Activated CD4-positive, alpha-beta T cell treated with anti-CD3 and anti-CD28 coated beads for 36 hours (primary cell): Measurements from ENCODE around the gene CCT4. TPM values are rescaled to one million over a fixed set of nuclear protein-coding genes. Genes with fewer than 3 reads are reported as not detected.
A peak's percentile ranks its signal among the peaks of the same experiment; 100 is the strongest.
"Not testable (repeated sequence)": the region's sequence is repeated elsewhere in the genome, so short reads cannot be mapped to it uniquely, and the experiment has no call there.

ENCODE experiments used
- ATAC-seq: fragments of 200-7000 bp; cut with Tn5 transposase; one replicate; pipeline ENCODE4 v1.10.0; 2021; ENCODE audit warnings: mild to moderate bottlenecking, moderate library complexity
- CTCF ChIA-PET: fragments of 350-600 bp; sonication (Branson Sonifier 250); formaldehyde crosslinking; loops from one replicate; lab custom pipeline; 2021; ENCODE audit warnings: antibody characterized with exemption; lab: Charles Lee
- POLR2A ChIA-PET: fragments of 350-600 bp; sonication (Branson Sonifier 250); formaldehyde crosslinking; loops from one replicate; lab custom pipeline; 2021; ENCODE audit warnings: antibody characterized with exemption, inconsistent platforms; lab: Charles Lee
- DNase-seq: peaks from one replicate; pipeline ENCODE4 v3.0.0-alpha.2; 2020
- H3K27ac Mint-ChIP-seq: one replicate; pipeline ENCODE4 v1.8.0; 2021; ENCODE audit warnings: mixed read lengths
- H3K27me3 Mint-ChIP-seq: one replicate; pipeline ENCODE4 v1.8.0; 2021; ENCODE audit warnings: mixed read lengths
- H3K36me3 Mint-ChIP-seq: one replicate; pipeline ENCODE4 v1.8.0; 2021; ENCODE audit warnings: low read depth, mixed read lengths
- H3K4me1 Mint-ChIP-seq: one replicate; pipeline ENCODE4 v1.8.0; 2021; ENCODE audit warnings: mixed read lengths
- H3K4me3 Mint-ChIP-seq: one replicate; pipeline ENCODE4 v1.8.0; 2021; ENCODE audit warnings: mild to moderate bottlenecking, moderate library complexity, mixed read lengths
- H3K9me3 Mint-ChIP-seq: one replicate; pipeline ENCODE4 v1.8.0; 2021; ENCODE audit warnings: low read depth, mixed read lengths
- intact Hi-C, 2 experiments: fragments of 100-400 bp; cut with DNase I in 1 of 2; cut with micrococcal nuclease in 1 of 2; formaldehyde crosslinking; loops; one replicate each; pipeline versions ENCODE4 v1.14.2 to v1.15.1; 2022 to 2024; cut with DNase I, micrococcal nuclease
- total RNA-seq, 2 experiments: library from RNA; stranded (reverse); gene quantifications; one replicate each; pipeline ENCODE4 v1.2.3, GENCODE V29; 2021

The CCT4 gene
- total RNA-seq, 2 experiments from 2014 or later, result 255 to 373 TPM

DNA sequence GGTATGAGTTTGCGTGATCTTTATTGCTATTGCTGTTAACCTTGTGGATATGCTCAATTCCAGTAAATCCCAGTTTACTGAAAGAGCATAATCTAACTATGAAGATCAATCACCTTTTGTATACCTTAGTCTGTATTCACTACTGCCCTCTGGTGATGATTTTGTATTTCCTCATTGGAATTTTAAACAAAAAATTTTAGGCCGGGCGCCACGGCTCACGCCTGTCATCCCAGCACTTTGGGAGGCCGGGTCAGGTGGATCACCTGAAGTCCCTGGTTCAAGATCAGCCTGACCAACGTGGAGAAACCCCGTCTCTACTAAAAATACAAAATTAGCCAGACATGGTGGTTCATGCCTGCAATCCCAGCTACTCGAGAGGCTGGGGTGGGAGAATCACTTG, 22.1 kb upstream of the CCT4 start:
- DNase-seq (no peak), ATAC-seq (no peak)
- ChIA-PET CTCF (interaction anchor here (1.4 kb wide), 1 partner anchor 485 kb away, joined by 4 read pairs; no protein-coding TSS in a partner anchor), POLR2A (no interaction called here)
- intact Hi-C loops, result loop anchor here in 1 of 2 experiments (10.0 kb wide), 1 partner anchor 284 kb away; the partner anchor contains the start of gene B3GNT2
- Mint-ChIP-seq H3K27ac (no peak overlapping the region), H3K9me3 (no peaks in the 10 kb centered on the region), H3K4me1 (peaks cover 10% of the 10 kb centered on the region), H3K4me3 (no peak overlapping the region), H3K27me3 (no peaks in the 10 kb centered on the region), H3K36me3 (no peaks in the 10 kb centered on the region)

DNA sequence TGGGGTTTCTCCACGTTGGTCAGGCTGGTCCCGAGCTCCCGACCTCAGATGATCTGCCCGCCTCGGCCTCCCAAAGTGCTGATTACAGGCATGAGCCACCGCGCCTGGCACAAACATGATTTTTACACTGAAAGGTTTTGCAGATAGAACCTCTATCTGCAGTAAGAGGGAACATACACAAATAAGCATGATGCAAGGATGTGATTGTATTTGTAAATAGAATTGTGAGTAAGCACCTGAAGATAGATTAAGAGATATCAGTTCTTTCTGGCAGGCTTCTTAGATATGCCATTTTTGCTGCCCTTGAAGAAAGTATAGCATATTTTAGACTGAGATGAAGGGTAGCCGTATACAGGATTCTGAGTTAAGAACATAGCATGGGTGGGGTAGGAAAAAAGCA, 20.7 kb upstream of the CCT4 start:
- intact Hi-C loops, result loop anchor here in 1 of 2 experiments (5.0 kb wide), 2 partner anchors 217 to 372 kb away; partner anchors contain the start of gene XPO1
- Mint-ChIP-seq H3K4me3 (no peak overlapping the region), H3K4me1 (peaks cover 10% of the 10 kb centered on the region), H3K27me3 (no peaks in the 10 kb centered on the region), H3K36me3 (no peaks in the 10 kb centered on the region), H3K27ac (peak overlapping the region; percentile 38), H3K9me3 (no peaks in the 10 kb centered on the region)
- ChIA-PET CTCF (no interaction called here), POLR2A (no interaction called here)
- ATAC-seq, result no peak
- no peak for DNase-seq

DNA sequence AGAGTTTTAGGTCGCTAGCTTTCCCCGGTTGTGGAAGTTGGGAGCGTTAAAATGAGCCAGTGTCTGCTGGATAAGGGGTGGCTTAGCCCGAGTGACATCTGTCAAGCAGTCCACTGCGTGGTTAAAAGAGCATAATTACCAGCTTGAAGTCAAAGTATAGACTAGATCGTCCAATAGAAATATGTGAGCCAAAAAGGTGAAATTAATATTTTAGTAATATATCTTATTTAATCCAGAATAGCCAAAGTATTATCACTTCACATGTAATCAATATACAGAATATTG, 17.7 kb upstream of the CCT4 start:
- ATAC-seq (no peak), DNase-seq (peak; percentile 10)
- CTCF ChIA-PET, result interaction anchor here (0.7 to 1.7 kb wide), 3 partner anchors 10 to 508 kb away, joined by 3 to 9 read pairs (median 5); no protein-coding TSS in a partner anchor
- Mint-ChIP-seq H3K27ac (peak overlapping the region; percentile 80), H3K4me1 (peaks cover 9% of the 10 kb centered on the region), H3K27me3 (no peaks in the 10 kb centered on the region), H3K36me3 (no peaks in the 10 kb centered on the region), H3K4me3 (peak overlapping the region; percentile 96), H3K9me3 (no peaks in the 10 kb centered on the region)
- intact Hi-C loops, result loop anchor here in 1 of 2 experiments (5.0 kb wide), 2 partner anchors 214 to 369 kb away; partner anchors contain the start of gene XPO1
- POLR2A ChIA-PET, result no interaction called here

DNA sequence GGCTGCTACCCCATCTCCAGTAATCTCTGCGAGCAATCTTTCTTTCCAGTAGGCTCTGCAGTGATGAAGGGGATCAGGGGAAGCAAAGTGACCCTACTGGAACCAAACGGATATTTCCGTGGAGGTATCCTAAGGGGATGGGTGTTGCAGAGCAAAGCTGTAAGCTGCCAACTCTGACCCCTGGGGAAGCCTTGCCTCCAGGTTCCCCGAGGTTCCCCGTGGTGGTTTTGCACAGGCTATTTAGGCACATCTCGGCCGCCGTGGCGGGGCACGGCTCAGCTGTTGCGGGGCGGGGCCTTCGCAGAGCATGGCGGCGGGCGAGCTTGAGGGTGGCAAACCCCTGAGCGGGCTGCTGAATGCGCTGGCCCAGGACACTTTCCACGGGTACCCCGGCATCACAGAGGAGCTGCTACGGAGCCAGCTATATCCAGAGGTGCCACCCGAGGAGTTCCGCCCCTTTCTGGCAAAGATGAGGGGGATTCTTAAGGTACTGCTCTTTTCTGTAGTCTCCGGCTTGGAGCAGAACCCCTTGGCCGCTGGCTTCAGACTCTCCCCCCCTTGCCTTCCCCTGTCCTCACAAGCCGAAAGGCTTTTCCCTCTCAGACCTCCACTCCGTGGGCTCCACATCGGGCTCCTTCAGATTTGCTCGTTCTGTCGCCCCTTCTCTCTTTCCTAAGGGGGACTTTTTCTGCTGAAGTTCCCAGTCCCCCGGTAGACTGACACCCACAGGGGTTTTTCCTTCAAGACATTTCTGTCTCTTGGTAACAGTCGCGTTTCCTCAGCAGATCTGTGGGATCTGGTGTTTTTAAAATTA, 17.1 kb upstream of the CCT4 start, which contains the start of gene COMMD1:
COMMD1 (plus strand) TSS at position 303 of the 814 bp plus-strand sequence; CDS start at position 308, 5 bp downstream.
- DNase-seq (peak; percentile 93), ATAC-seq (peak; percentile 99)
- Mint-ChIP-seq H3K36me3 (no peaks in the 10 kb centered on the region), H3K4me1 (peaks cover 9% of the 10 kb centered on the region), H3K27ac (peak within 1 kb of the TSS; percentile 80), H3K27me3 (no peaks in the 10 kb centered on the region), H3K9me3 (no peaks in the 10 kb centered on the region), H3K4me3 (peak within 1 kb of the TSS; percentile 96)
- ChIA-PET CTCF (interaction anchor here (0.7 to 1.7 kb wide), 4 partner anchors 11 to 771 kb away, joined by 3 to 9 read pairs (median 4); no protein-coding TSS in a partner anchor), POLR2A (no interaction called here)
- intact Hi-C loops, result loop anchor here (1.0 to 5.0 kb wide), 7 partner anchors 17 to 368 kb away; partner anchors contain the start of genes CCT4 (in 2 of the 2), B3GNT2 (in 1 of the 2), FAM161A (in 1 of the 2) and XPO1 (in 1 of the 2)

DNA sequence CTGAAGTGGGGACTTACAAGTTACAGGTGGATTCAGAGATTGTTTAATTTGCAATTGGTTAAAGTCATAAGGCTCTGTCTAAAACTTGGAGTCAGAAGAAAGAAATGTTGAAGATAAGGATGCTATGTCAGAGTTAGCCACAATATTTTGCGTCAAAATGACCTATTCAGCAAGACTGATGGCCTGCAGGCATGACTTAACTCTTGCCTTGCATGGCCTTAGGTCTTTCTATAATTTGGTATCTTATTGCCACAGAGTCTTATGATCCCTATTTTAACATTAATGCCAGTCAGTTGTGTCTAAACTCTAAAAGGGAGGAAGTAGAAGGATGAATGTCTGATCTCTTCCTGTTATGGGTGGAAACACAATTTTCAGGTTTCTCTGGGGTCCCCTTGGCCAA, 11.8 kb upstream of the CCT4 start:
- Mint-ChIP-seq H3K4me1 (no peaks in the 10 kb centered on the region), H3K9me3 (no peaks in the 10 kb centered on the region), H3K27ac (no peak overlapping the region), H3K36me3 (no peaks in the 10 kb centered on the region), H3K4me3 (no peak overlapping the region), H3K27me3 (no peaks in the 10 kb centered on the region)
- no peak for ATAC-seq
- intact Hi-C loops, result no loop called here
- DNase-seq, result no peak
- ChIA-PET CTCF (no interaction called here), POLR2A (no interaction called here)

GRCh38 chr2:61898810-61899209, 10.4 kb upstream of the CCT4 start:
- intact Hi-C loops, result no loop called here
- no peak for ATAC-seq

GRCh38 chr2:61887717-61888266, 664 bp downstream of the CCT4 start:
- POLR2A ChIA-PET, result interaction anchor here (0.9 kb wide), 1 partner anchor 350 kb away, joined by 3 read pairs; the partner anchor contains the start of gene XPO1
- CTCF ChIA-PET, result no interaction called here
- DNase-seq (peak; percentile 44), ATAC-seq (peak; percentile 13)
- H3K9me3 Mint-ChIP-seq, result no peaks in the 10 kb centered on the region
- peak overlapping the region; percentile 99 for H3K4me3 Mint-ChIP-seq
- peaks cover 40% of the 10 kb centered on the region for H3K36me3 Mint-ChIP-seq
- H3K4me1 Mint-ChIP-seq, result peaks cover 31% of the 10 kb centered on the region
- intact Hi-C loops, result loop anchor here (1.0 to 5.0 kb wide), 13 partner anchors 17 to 818 kb away; partner anchors contain the start of genes COMMD1 (in 2 of the 2), EHBP1 (in 2 of the 2), FAM161A (in 2 of the 2) and XPO1 (in 2 of the 2)
- H3K27ac Mint-ChIP-seq, result peak overlapping the region; percentile 99
- no peaks in the 10 kb centered on the region for H3K27me3 Mint-ChIP-seq

More at GRCh38 chr2:61898810-61899209, 10.4 kb upstream of the CCT4 start:
- no peaks in the 10 kb centered on the region for H3K27me3 Mint-ChIP-seq
- CTCF ChIA-PET, result interaction anchor here (0.7 to 0.8 kb wide), 3 partner anchors 20 to 446 kb away, joined by 3 read pairs; no protein-coding TSS in a partner anchor
- H3K27ac Mint-ChIP-seq, result no peak overlapping the region
- H3K4me1 Mint-ChIP-seq, result no peaks in the 10 kb centered on the region
- DNase-seq, result peak; percentile 19
- no peaks in the 10 kb centered on the region for H3K36me3 Mint-ChIP-seq
- H3K4me3 Mint-ChIP-seq, result no peak overlapping the region
- H3K9me3 Mint-ChIP-seq, result no peaks in the 10 kb centered on the region
- POLR2A ChIA-PET, result no interaction called here

- peak overlapping the region; percentile 99 for H3K4me3 Mint-ChIP-seq
- H3K36me3 Mint-ChIP-seq, result peaks cover 51% of the 10 kb centered on the region
- intact Hi-C loops, result loop anchor here in 1 of 2 experiments (5.0 kb wide), 2 partner anchors 124 to 349 kb away; partner anchors contain the start of gene XPO1
- ATAC-seq (no peak), DNase-seq (no peak)
- no peaks in the 10 kb centered on the region for H3K9me3 Mint-ChIP-seq
- no peaks in the 10 kb centered on the region for H3K27me3 Mint-ChIP-seq
- POLR2A ChIA-PET, result interaction anchor here (0.5 to 0.8 kb wide), 3 partner anchors 19 to 453 kb away, joined by 3 to 5 read pairs (median 5); no protein-coding TSS in a partner anchor
- H3K27ac Mint-ChIP-seq, result peak overlapping the region; percentile 99
- CTCF ChIA-PET, result interaction anchor here (0.6 kb wide), 1 partner anchor 340 kb away, joined by 5 read pairs; no protein-coding TSS in a partner anchor
- H3K4me1 Mint-ChIP-seq, result peaks cover 30% of the 10 kb centered on the region
These were observed 2.4 kb downstream of the CCT4 start for GRCh38 chr2:61885896-61886603.

DNA sequence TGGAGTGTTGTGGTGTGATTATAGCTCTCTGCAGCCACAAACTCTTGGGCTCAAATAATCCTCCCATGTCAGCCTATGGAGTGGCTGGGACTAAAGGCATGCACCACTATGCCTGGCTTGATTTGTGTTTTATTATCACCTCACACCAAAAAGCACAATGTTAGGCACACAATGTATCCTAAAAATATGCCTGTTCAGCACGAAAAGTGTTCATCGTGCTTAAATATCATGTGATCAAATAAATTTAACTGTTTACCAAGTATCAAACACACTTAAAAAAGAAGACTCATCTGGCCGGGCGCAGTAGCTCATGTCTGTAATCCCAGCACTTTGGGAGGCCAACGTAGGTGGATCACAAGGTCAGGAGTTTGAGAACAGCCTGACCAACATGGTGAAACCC, 5.6 kb downstream of the CCT4 start:
- no peak overlapping the region for H3K27ac Mint-ChIP-seq
- H3K4me1 Mint-ChIP-seq, result peaks cover 27% of the 10 kb centered on the region
- H3K4me3 Mint-ChIP-seq, result no peak overlapping the region
- DNase-seq, result no peak
- no peaks in the 10 kb centered on the region for H3K27me3 Mint-ChIP-seq
- H3K9me3 Mint-ChIP-seq, result no peaks in the 10 kb centered on the region
- ChIA-PET CTCF (no interaction called here), POLR2A (interaction anchor here (1.1 to 1.3 kb wide), 2 partner anchors 12 to 14 kb away, joined by 4 to 5 read pairs; no protein-coding TSS in a partner anchor)
- H3K36me3 Mint-ChIP-seq, result peaks cover 65% of the 10 kb centered on the region
- ATAC-seq, result no peak
- intact Hi-C loops, result no loop called here

DNA sequence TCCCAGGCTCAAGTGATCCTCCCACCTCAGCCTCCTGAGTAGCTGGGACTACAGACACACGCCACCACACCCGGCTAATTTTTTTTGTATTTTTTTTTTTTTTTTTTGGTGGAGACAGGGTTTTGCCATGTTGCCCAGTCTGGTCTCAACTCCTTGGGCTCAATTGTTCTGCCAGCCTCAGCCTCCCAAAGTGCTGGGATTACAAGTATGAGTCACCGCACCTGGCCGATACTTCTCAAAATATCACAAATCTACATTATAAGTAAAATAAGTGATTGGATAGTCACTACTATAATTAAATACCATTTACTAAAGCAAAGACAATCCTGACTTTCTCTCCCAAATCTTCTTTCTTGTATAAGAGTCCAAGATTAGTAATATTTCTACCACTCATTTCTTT, 9.1 kb downstream of the CCT4 start:
- CTCF ChIA-PET, result interaction anchor here (0.6 kb wide), 1 partner anchor 349 kb away, joined by 4 read pairs; no protein-coding TSS in a partner anchor
- intact Hi-C loops, result loop anchor here in 1 of 2 experiments (5.0 kb wide), 1 partner anchor 387 kb away; no protein-coding TSS in a partner anchor
- ATAC-seq, H3K27me3 Mint-ChIP-seq, H3K9me3 Mint-ChIP-seq, H3K4me1 Mint-ChIP-seq, POLR2A ChIA-PET, H3K4me3 Mint-ChIP-seq, H3K27ac Mint-ChIP-seq, DNase-seq: not testable (repeated sequence)
- H3K36me3 Mint-ChIP-seq, result peaks cover 60% of the 10 kb centered on the region
